HuH-7 (cell line): ENCODE data around the gene STK40.

Experiments
- DNase-seq: peaks from one replicate; pipeline ENCODE4 v3.0.0; 2011; ENCODE audit warnings: low spot score

Gene STK40

DNA sequence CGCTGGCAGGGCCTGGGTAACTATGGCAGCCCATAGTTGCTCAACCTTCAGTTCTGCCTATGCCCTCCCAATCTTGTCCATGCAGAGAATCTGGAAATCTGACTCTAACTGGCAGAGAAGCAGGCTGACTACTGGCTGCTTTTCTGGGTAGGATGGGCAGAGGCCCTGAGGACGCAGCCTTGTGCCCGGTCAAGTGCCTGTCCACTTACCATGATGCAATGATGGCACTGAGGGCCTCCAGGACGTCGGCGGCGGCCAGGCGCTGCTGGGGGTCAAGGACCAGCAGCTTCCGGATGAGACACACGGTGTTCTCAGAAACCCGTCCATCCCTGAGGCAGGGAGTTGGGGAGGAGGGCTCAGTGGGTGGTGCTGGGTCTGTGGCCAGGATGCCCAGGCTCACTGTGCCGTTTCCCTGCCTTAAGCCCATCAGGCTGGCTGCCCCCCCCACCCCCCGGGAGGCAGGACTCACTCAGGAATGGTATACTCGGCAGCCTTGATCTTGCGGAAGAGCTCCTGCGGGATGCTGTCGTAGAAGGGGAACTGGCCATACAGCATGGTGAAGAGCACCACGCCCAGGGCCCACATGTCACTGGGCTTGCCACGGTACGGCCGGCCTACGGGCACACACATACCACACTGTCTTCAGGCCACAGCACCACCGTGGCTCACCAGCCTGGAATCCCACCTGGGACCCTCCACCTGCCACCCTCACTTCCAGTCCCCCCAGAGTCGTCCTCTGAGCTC is 41.9 kb downstream of the STK40 start:
- no peak for DNase-seq

DNA sequence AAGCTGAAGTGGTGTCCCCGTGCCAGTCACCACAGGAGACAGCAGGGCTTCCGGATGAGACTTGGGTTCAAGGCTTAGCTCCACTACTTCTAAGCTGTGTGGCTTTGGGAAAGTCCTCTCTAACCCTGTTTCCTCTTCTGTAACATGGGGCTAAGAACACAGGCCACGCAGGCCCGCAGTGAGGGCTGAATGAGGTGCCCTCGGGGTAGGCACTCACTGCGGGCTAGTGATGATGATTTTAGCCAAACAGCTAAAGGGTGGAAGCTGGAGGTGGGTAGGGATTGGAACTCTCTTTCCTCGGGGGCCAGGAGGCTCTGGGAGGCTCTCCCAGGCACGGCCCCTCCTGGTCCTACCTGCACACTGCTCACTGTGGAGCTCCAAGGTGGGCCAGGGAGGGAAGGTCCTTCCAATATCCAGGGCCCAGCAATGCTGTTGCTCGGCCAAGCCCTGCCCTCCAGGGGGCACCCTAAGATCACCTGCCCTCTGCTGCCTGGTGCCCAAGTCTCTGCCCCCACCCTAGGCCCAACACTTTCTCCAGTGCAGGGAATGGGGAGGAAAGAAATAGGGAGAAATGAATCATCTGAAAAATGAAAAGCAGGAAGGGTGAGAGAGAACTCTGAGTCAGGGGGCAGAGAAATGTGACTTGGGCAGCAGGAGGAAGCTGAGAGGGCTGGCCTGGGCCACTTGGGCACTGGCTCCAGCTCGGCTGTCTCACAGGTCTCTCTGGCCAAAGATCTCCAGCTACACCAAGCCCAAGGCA is 43.1 kb downstream of the STK40 start:
- peak; percentile 53 for DNase-seq

DNA sequence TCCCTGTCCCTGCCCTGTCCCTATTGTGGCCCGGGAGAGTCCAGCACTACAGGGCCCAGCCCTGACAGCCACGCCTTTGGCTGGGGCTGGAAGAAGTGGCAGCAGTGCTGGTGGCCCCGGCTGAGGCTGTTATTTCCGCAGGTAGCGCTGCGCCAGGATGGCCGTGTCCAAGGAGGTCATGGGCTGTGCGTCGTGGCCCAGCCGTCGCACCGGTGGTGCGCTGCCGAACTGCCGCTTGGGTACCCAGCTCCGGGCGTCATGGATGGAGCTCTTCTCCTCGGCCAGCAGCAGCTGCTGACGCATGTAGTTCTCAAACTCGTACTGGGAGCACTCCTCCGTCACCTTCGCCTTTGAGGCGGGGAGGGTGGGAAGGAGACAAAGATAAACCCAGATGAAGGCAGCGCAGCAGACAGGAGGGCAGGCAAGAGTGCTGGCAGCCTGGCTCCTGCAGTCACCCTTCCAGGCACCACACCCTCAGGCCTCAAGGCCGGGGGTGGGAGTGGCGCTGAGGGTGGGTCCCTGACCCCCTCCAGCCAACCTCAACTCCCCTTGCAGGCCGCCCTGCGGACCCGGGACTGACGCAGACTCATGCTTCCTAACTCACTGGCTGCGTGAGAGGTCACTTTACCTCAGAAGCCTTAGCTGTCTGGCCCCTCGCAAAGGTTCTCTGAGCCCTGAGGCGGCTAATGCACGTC is 44.0 kb downstream of the STK40 start:
- DNase-seq, result no peak

DNA sequence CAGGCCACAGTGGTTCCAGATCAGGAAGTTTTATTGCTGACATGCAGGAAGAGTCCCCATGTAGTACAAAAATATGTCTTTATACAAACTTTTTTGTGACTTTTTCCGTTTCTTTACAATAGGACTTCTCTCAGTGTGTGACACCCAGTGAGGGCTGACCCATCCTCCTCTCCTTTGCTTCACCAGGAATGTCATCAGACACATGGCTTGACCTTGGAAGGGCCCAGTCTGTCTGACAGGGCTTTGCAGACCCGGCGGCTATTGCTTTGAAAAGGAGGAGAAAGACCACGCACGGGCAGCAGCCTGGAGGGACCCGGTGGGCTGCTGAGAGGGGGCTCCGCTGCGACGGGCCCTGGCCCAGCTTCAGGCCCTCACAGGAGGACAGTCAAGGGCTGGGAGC is 46.1 kb downstream of the STK40 start:
- no peak for DNase-seq

DNA sequence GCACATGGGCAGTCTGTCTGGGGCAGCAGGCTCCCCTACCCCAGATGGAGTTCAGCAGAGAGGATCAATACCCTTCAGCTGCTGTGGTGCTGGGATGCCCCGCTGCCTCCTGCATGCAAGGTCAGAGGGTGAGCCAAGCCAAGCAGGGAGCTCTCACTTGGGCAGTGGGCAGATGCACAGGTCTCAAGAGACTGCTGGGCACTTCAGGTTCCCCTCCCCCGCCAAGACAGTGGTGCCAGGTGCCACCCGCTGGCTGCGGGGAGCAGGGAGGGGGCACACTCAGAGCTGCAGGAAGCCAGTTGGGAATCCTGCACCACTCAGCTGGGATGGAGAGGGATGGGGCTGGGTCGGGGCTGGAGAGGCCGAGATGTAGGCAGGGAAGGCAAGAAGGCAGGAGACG is 46.5 kb downstream of the STK40 start:
- DNase-seq, result no peak

DNA sequence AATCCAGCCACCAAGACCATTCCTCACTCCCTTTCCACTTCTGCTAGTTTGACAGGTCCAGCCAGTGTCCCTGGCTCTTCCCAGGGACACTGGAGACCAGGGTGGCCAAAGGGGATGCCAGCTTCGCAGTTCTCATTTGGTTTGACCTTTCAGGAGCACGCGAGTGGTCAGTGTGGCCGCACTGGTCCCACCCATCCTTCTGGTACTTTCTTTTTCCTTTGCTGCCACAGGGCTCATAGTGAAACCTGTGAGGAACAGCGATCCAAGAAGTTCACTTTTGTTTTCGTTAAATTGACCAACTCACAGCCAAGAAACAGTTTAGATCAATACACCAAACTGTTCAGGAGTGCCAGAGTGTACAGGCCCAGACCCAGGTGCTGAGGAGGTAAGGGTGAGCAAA is 47.9 kb downstream of the STK40 start:
- no peak for DNase-seq

DNA sequence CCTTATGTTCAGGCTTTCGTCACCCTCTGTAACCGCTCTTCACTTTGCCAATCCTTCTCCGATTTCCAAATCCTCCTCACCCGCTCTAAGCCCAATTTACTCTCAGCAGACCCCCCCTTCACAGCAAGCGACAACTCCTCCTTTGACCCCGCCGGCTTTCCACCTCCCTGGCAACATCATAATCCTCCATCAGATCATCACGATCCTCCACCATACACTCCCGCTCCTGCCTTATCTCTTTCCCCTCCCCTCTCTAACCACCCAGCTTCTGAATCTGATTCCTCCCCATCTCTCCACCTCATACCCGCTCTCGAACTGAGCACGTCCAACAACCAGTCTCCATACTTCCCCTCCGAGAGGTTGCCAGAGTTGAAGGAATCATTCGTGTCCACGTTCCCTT is 54.8 kb downstream of the STK40 start:
- no peak for DNase-seq

DNA sequence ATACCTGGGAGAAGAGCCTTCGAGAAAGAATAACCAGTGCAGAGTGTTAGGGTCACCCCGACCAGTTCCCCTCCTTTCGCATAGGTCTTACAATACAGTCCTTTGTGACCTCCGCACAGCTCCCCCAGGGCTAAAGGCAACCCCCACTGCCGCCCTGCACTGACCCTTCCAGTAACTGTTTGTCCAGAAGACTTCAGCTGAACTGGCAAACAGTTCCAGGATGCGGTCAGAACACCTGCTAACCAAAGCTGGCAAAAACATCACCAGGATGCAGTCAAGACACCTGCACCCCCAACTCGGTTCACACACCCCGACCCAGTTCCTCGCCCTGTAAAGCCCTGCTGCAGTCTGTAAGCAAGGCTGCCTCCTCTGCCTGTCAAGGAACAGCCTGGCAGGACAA is 55.9 kb downstream of the STK40 start:
- no peak for DNase-seq

DNA sequence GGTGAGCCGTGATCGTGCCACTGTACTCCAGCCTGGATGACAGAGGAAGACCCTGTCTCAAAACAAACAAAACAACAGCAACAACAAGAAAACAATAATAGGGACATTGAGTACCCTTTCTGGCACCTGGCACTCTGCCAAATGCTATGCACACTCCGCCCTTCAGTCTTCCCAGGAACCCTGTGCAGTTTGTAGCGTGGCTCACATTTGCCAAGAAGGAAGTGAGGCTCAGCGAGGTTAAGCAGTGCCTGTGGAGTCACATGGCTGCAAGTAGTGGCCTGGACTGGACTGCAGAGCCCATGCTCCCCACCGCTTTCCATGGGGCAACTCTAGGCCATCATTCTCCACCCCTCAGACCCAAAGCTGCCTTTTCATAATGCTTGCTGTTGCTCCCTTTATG is 57.0 kb downstream of the STK40 start:
- no peak for DNase-seq

DNA sequence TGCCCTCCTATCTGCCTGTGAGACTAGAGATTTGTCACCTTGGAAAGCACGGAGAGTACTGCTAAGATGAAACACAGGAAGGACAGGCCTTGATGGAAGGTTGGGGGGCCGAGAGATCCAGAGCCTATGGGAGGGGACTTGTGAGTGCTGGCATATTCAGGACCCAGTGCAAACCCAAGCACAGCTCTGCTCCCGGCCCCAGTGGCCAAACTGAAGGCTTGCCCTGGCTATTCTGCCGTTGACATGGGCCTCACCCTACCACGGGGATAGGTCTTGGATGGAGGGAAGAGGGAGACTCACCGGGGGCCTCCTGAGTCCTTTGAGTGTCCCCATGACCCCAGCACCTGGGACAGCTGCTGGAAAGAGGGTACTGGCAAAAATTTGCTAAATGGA is 57.6 kb downstream of the STK40 start:
- DNase-seq, result no peak

DNA sequence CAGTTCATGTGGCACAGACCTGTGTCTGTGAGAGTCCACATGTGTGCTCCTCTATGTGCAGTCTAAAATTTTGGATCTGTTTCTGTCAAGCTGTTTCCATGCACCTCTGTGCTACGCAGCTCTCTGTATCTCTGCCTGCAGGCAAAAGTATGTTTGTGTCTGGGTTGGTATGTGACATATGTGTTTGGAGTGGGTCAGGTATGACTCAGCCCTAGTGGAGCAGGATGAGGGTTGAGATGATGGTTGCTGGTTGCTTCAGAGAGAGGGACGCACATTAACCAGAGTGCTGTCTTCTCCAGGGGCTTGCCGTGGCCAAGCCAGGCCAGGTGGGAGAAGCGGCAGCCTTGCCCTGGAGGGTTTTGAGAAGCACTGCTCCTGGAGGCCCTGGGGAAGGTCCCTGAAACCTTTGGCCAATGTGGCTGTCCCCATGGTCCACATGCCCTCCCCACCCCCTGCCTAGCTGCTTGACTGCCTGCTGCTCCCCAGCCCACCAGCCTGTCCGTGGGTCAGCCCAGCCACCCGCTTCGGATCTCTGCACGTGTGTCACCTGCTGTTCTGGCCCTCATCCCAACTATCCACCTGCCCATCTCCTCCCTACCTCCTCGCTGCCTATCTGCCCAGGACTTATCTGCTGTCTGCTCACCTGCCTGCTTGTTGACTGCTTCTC is 58.2 kb downstream of the STK40 start:
- no peak for DNase-seq

DNA sequence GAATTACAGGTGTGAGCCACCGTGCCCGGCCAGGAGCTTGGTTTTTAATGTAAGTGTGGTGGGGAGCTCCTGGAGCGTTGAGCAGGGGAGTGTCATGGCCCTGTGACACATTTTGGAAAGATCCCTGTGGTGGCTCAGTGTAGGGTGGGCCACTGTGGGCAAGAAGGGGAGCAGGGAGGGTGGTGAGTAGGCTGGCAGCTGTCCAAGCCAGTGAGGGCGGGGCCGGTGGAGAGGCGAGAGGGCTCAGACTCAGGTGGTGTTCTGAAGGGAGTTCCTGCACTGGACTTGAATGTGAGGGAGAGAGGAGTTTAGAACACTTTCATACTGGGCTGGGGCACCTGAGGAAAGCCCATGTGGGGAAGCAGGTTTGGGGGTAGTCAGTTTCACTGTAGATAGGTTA is 59.2 kb downstream of the STK40 start:
- no peak for DNase-seq

DNA sequence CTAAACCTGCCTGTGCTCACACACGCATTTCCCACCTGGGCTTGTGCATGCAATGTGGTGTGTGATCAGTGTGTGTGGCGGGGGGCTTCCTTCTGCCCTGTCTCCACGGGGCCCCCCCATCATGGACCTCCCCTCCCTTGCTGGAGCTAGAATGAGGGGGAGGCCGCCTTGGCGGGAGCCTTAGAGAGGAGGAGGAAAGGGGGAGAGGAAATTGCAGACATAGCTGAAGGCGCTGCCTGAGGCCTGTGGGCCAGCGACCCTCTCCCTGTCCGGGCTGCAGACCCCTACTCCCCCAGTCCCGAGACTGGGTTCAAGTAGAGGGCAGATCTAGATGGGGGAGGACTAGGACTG is 61.4 kb downstream of the STK40 start:
- no peak for DNase-seq

DNA sequence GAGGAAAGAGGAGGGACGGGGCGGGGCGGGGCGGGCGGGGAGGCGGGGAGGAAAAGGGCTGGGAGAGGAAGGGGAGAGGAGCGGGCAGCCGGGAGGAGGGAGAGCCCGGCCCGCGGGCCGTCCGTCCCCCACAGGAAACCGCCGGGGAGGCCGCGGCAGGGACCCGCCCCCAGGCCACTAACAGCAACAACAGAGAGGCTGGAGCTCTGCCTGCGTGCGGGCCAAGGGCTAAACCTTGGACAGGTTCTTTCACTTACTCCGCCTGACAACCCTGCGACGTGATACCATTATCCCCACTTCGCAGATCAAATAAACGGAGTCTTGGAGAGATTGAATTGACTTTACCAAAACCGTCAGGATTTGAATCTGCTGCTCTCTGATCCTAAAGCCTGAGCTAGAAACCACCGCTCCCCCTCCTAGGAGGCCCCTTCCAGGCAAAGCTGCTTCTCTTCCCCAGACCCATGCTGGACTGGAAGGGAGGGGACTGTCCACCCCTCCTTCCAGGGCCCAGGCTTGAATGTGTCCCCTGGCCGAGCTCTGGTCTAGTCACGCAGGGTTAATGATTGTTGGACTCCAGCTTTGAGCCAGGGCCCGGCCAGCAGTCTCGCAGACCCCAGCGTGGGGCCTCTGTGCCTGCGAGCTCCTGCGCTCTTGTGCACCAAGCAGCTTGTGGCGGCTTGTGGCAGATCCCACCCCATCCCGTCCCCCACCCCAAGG is 61.9 kb downstream of the STK40 start, which contains the start of gene EVA1B:
Gene EVA1B, minus strand, starts transcription at position 10 of the 717 bp plus-strand sequence. CDS start 608 bp downstream, outside the sequence.
- peak; percentile 87 for DNase-seq

DNA sequence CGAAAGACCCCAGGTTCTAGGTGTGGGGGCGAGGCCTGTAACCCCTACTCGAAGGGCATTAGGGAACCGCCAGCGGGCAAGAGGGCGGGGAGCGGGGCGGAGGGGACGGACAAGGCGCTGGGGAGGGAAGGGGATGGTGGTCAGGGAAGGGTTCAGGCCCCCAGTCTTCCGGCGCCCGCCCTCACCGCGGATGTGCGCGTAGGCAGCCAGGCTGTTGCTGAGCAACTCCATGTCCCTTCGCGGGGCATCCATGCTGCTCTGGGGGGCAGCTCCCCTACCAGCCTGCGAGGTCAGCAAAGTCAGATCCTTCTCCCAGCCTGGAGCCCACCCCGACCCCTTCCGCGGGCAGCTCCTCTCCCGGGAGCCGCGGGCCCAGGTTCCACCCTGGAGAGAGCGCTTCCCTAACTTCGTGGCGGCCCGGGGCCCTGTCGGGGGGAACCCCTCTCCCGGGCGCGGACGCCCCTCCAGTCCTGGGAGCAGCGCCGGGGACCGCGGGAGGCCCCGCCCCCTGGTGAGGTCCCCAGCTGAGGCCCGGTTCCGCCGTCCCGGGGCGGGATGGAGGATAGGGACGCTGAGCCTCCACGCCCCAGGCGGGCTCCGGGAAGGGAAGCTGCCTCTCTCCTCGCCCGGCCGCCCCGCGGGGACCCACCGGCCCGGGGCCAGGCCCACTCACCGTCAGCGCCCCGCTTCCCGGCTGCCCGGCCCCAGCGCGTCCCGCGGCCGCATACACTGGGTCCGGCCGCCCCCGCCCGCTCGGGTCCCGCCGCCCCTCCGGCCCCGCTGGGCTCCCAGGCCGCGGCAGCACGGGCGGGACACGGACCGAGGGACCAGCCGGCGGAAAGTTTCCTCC is 62.7 kb downstream of the STK40 start:
- DNase-seq, result peak; percentile 46

DNA sequence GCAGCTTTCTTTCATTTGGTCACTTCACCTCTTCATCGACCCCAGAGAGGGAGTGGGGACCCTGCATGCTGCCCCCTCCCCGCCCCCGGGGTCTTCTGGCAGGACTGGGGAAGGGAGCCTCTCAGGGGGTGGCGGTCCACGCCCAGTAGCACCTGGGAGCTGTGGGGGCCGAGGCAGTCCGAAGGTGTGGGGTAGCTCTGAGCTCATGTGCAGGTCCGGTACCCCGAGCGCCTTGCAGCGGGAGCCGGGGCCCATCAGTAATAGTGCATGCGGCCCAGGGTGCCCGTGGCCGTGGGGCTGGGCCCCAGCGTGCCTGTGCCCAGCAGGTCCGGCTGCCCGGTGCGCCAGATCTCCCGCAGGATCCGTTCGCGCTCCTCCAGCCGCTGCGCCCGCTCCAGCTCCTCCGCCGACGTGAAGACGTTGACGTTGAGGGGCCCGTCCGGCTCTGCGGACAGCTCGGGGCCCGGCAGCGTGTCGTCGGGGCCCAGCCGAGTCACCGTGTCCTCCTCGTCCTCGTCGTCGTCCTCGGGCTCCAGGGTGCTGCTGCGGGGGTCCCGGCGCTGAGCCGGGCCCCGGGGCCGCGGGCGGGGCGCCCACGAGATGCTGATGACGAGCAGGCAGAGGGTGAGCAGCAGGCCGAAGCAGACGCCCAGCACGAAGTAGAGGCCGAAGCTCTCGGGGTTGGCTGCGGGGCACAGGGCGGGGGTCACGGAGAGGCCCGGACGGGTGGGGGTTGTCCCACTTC is 63.5 kb downstream of the STK40 start:
- no peak for DNase-seq

DNA sequence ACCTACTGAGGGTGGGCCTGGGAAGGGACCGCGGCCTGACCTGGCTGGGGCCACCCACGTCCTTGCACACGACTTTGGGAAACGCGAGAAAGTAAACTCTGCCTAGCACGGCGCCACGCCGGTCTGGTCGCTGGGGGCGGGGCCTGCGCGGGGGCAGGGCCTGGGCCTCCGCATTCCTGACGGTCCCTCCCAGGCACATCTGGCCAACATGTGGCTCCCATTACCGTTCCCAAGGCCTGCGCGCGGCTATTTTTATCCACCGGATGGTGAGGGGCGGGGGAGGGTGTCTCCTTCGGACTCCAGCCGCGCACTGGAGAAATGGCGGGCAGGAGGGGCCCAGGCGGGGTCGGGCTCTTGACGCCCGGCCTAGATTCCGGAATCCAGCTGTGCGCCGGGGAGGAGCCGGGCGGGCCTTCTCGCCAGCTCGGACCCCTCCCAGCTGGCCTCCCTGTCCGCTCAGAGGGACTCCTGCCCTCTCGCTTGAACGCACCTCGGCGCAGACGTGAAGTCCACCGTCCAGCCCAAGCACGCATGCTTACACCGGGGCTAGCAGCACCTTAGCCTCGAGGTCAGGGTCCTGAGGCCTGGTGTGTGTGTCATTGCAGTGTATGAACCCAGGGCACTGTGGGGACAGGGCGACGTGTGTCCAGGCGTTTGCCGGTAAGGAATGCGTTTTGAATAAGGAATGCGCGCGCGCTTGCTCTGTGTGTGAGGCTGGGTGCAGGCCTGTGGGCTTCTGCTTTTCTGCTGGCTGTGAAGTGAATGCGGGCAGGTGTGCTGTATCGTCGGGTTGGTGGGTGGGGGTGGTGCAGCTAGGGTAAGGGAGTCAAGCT is 64.4 kb downstream of the STK40 start:
- no peak for DNase-seq

DNA sequence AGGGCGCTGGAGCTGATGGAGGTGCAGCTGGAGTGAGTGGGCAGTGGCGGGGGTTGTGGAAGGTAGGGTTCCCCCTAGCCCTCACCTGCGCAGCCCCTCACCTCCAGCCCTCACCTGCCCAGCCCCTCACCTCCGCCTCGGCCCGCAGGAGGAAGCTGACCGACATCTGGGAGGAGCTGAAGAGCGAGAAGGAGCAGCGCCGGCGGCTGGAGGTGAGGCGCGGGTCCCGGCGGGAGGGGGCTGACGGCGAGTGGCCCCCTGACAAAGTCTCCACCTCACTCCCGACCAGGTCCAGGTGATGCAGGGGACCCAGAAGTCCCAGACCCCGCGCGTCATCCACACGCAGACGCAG is 65.0 kb downstream of the STK40 start:
- DNase-seq, result no peak

DNA sequence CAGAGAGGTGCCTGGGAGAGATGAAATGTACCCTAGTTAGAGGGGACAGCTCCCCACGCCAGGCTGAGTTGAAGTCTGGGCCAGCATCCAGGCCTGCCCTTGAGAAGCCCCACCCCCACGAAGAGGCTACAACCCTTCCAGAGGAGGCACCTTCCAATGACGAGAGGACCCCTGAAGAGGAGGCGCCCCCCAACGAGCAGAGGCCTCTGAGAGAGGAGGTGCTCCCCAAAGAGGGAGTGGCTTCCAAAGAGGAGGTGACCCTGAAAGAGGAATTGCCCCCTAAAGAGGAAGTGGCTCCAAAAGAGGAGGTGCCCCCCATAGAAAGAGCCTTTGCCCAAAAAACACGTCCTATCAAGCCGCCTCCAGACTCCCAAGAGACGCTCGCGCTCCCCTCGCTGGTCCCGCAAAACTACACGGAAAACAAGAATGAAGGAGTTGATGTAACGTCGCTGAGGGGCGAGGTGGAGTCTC is 65.4 kb downstream of the STK40 start:
- no peak for DNase-seq
